GM12873 (cell line): Measurements from ENCODE around the gene MSX2.

ENCODE experiments used
- TF ChIP-seq, protein P1 (sequence below): IDR thresholded peaks from 2 replicates; pipeline ENCODE4 v1.5.1; 2012; ENCODE audit warnings: low read depth, mild to moderate bottlenecking, moderate library complexity, low read length, control low read depth; ENCODE audit not compliant: insufficient read depth; ENCODE audit errors: missing control alignments

The MSX2 gene

DNA sequence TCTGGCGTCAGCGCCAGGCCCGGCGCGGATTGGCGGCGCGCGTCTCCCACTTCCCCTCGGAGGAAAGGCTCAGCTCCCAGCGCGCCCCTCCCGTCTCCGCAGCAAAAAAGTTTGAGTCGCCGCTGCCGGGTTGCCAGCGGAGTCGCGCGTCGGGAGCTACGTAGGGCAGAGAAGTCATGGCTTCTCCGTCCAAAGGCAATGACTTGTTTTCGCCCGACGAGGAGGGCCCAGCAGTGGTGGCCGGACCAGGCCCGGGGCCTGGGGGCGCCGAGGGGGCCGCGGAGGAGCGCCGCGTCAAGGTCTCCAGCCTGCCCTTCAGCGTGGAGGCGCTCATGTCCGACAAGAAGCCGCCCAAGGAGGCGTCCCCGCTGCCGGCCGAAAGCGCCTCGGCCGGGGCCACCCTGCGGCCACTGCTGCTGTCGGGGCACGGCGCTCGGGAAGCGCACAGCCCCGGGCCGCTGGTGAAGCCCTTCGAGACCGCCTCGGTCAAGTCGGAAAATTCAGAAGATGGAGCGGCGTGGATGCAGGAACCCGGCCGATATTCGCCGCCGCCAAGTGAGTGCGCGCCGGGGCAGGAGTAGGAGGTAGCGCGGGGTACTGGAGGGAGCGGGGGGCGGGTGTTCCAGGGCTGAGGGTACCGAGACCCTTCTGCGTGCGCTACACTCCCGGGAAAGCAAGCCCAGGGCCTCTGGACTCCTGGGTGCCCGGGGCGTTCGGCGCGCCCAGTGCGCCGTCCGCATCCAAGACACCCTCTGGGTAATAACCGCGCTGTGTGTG lies at the start of gene MSX2:
MSX2 (plus strand) TSS at position 99 of the 777 bp plus-strand sequence; CDS start at position 177, 78 bp downstream.
- TF ChIP-seq, protein P1, sequence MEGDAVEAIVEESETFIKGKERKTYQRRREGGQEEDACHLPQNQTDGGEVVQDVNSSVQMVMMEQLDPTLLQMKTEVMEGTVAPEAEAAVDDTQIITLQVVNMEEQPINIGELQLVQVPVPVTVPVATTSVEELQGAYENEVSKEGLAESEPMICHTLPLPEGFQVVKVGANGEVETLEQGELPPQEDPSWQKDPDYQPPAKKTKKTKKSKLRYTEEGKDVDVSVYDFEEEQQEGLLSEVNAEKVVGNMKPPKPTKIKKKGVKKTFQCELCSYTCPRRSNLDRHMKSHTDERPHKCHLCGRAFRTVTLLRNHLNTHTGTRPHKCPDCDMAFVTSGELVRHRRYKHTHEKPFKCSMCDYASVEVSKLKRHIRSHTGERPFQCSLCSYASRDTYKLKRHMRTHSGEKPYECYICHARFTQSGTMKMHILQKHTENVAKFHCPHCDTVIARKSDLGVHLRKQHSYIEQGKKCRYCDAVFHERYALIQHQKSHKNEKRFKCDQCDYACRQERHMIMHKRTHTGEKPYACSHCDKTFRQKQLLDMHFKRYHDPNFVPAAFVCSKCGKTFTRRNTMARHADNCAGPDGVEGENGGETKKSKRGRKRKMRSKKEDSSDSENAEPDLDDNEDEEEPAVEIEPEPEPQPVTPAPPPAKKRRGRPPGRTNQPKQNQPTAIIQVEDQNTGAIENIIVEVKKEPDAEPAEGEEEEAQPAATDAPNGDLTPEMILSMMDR = no peak

DNA sequence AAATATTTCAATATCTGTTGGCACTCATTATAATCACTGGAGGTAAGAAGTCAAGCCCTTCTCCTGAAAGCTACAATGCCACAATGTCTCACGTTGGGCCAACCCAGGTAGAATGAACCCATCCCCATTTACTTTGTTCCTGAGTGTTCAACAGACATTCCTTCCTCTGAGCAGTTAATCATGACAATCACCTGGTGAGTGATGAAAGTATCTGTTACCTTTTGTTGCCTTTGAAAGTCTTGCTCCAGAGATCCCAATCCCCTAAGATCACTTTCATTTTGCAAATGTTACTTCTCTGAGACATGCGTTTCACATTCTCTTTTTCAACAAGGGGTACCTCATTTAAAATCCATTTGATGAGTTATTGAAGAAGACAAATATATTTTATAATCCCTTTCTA lies 49.3 kb upstream of the MSX2 start:
- TF ChIP-seq, protein P1 = no peak

DNA sequence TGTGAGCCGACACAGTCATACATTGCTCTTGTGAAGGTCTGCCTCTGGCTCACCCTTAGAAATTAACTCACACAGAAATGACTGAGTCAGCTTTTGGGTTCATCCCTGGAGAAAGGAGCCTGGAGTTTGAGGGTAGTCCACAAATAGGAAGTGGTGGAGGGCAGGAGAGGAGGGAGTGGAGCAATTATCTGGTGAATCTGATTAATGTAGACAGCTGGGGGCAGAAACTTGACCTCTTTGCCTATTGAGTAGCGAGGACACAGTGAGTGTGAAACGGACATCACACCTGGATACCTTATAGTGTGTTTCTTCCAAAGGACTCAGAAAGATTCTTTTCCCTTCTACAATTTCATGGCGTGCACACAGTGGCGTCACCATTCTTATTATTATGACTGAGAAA lies 48.5 kb upstream of the MSX2 start:
- TF ChIP-seq, protein P1 = no peak

DNA sequence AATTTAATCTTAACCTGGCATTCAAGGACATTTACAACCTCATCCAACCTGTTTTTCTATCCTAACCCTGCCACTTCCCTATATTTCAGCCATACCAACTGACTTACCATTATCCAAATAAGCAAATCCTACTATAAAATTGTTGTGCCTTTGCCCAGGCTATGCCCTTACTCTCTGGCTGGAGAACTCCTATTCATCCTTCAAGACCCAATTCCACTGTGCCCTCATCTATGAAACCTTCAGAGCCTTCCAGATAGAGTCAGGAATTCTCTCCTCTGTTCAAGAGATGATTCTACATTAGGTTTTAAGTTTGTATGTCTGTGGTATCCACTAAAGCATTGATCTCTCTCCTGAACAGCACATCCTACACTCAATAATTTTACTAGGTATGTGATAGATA lies 46.3 kb upstream of the MSX2 start:
- TF ChIP-seq, protein P1 = no peak

DNA sequence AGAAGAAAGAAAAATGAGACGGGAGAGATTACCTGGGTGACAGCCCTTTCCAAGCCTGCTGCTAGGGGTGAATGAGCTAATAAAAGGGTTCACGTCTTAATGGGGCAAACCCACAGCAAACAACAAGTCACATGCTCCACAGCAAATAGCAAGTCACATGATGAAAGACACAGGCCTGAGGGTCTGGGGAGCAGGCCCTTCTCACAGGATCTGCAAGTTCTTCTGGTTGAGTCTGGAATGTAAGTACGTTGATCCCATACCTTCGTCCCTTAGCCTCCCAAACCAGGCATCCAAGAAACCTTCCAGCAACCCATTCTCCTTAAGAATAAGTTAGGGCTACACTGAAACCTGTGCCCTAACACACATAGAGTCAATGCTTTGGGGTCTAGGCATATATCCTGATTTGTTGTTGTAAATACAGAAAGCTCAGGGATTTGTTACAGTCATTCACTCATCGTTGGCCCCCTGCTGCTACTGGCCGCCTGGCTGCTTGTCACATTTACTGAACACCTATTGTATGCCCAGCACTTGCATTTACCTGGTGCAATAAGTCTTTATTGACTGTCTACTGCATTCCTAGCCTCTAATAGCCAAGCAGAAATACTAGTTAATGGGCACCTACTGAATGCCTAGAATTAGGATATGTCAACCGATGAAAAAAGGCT lies 43.3 kb upstream of the MSX2 start:
- TF ChIP-seq, protein P1 = no peak

DNA sequence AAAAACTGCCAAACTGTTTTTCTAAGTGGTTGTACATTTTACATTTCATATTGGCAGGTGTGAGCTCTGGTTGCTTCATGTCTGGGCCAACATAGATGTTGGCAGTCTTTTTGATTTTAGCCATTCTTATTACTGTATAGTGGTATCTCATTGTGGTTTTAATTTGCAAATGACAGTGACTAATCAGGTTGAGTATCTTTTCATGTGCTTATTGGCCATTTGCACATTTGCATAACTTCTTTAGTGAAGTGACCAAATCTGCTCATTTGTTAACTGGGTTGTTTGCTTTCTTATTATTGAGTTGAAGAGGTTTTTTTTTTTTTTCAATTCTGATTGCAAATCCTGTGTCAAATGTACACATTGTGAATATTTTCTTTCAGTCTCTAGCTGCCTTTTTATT lies 36.9 kb upstream of the MSX2 start:
- TF ChIP-seq, protein P1 = no peak

DNA sequence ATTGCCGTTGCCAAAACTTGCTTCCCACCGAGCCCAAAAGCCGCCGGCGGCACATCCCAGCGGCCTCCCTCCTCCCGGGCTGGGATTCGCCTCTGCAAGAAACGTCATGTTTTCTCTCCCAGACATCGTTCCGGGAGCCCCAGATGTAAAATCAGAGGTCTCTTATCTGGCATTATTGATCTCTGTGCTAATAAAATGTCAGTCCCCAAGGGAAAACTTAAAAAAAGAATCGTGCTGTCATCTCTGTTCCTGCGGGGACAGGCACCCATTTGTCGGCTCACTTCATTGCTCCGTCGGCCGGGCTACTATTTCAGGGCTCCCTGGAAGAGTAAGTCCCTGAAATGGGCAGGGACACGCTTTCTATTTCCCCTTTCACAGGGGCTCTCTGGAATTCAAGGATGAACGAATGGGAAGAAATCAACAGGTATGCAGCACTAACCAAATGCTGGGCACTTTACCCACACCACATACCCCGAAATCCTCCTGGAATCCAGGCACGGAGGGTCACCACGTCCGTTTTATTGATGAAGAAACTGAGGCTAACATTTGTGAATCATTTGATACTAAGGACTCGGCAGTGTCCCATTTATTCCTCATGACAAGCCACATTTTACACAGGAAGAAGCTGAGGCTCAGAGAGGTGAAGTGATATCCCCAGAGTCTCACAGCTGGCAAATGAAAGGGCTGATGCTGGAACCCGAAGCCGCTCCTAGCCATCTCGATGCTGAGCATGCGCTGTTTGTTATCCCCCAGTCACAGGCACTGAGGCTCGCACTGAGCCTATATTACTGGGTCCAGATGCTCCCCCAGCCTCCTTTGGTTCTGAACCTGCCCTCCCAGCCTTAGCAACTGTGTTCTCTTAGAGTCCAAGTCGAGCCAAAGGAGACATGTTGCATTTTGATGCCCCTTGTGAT lies 35.7 kb upstream of the MSX2 start:
- TF ChIP-seq, protein P1 = no peak
